Mucosa of stomach (tissue), 1 donor: ENCODE measurements around the gene NAPSA.
"Not testable (repeated sequence)": the region's sequence is repeated elsewhere in the genome, so short reads cannot be mapped to it uniquely, and the experiment has no call there.

Experiments used
- H3K27me3 ChIP-seq: one replicate; pipeline ENCODE4 v1.7.0; 2013; ENCODE audit warnings: mild to moderate bottlenecking, low read length; ENCODE audit not compliant: control insufficient read depth, insufficient read depth
- H3K36me3 ChIP-seq: one replicate; pipeline ENCODE4 v1.7.0; 2013; ENCODE audit warnings: low read length; ENCODE audit not compliant: control insufficient read depth, insufficient read depth
- H3K4me1 ChIP-seq: one replicate; pipeline ENCODE4 v1.7.0; 2013; ENCODE audit warnings: mild to moderate bottlenecking, low read length; ENCODE audit not compliant: control insufficient read depth, insufficient read depth
- H3K4me3 ChIP-seq: one replicate; pipeline ENCODE4 v1.7.0; 2013; ENCODE audit warnings: low read length
- H3K9ac ChIP-seq: one replicate; pipeline ENCODE4 v1.7.0; 2013; ENCODE audit warnings: mild to moderate bottlenecking, low read length, moderate library complexity
- H3K9me3 ChIP-seq: one replicate; pipeline ENCODE4 v1.7.0; 2013; ENCODE audit warnings: mild to moderate bottlenecking, low read length, moderate library complexity; ENCODE audit not compliant: control insufficient read depth
- donor health status: Pancreatic carcinoma.

The NAPSA gene

GRCh38 chr19:50347089-50347581 lies 18.3 kb downstream of the NAPSA start:
- H3K4me3 ChIP-seq, H3K9me3 ChIP-seq, H3K9ac ChIP-seq, H3K36me3 ChIP-seq, H3K27me3 ChIP-seq, H3K4me1 ChIP-seq: not testable (repeated sequence)

GRCh38 chr19:50344661-50345318 lies 20.6 kb downstream of the NAPSA start:
- Histone ChIP-seq H3K36me3 (no peaks in the 10 kb centered on the region), H3K27me3 (no peaks in the 10 kb centered on the region), H3K4me1 (no peaks in the 10 kb centered on the region), H3K9ac (no peak overlapping the region), H3K9me3 (no peaks in the 10 kb centered on the region), H3K4me3 (no peak overlapping the region)

DNA sequence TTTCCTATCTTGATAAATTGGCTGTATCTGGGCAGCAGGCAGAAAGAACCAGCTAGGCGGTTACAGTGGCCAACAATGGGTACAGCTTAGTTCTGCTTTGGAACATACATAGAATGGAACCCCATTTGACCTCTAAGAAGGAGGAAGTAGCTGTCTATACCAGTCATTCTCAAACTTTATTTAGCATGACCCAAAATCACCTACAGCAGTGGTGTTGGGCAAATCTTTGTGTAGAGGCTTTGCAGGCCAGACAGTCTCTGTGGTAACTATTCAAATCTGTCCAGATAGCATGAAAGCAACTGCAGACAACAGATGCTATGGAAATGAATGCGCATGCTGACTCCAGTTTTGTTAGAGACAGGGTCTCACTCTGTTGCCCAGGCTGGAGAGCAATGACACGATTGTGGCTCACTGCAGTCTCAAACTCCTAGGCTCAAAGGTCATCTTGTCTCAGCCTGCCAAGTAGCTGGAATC lies 24.3 kb downstream of the NAPSA start:
- Histone ChIP-seq H3K27me3 (no peaks in the 10 kb centered on the region), H3K9ac (no peak overlapping the region), H3K9me3 (no peaks in the 10 kb centered on the region), H3K4me3 (no peak overlapping the region), H3K4me1 (no peaks in the 10 kb centered on the region), H3K36me3 (no peaks in the 10 kb centered on the region)

DNA sequence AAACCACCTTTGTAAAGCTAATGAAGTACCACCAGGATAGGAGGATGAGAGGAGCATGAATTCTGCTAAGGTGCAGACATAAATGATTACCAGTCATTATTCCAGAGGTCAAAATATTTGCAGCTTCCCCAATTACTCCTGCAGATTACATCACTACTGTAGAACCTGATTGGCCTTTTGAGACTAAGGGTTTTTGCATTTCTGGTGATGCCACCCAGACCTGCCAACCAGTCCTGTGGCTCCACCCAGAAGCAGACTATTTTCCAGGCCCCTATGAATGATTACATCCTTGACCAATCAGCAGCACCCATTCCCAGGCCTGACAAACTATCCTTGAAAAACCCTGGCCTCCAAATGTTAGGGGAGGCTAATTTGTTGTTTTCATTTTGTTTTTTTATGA lies 25.1 kb downstream of the NAPSA start:
- no peaks in the 10 kb centered on the region for H3K9me3 ChIP-seq
- no peak overlapping the region for H3K4me3 ChIP-seq
- no peaks in the 10 kb centered on the region for H3K27me3 ChIP-seq
- no peak overlapping the region for H3K9ac ChIP-seq
- H3K4me1 ChIP-seq = no peaks in the 10 kb centered on the region
- no peaks in the 10 kb centered on the region for H3K36me3 ChIP-seq

GRCh38 chr19:50337031-50337430 lies 28.4 kb downstream of the NAPSA start:
- H3K9ac ChIP-seq, H3K9me3 ChIP-seq, H3K4me3 ChIP-seq, H3K36me3 ChIP-seq: not testable (repeated sequence)
- Histone ChIP-seq H3K27me3 (peaks cover 22% of the 10 kb centered on the region), H3K4me1 (peaks cover 13% of the 10 kb centered on the region)

DNA sequence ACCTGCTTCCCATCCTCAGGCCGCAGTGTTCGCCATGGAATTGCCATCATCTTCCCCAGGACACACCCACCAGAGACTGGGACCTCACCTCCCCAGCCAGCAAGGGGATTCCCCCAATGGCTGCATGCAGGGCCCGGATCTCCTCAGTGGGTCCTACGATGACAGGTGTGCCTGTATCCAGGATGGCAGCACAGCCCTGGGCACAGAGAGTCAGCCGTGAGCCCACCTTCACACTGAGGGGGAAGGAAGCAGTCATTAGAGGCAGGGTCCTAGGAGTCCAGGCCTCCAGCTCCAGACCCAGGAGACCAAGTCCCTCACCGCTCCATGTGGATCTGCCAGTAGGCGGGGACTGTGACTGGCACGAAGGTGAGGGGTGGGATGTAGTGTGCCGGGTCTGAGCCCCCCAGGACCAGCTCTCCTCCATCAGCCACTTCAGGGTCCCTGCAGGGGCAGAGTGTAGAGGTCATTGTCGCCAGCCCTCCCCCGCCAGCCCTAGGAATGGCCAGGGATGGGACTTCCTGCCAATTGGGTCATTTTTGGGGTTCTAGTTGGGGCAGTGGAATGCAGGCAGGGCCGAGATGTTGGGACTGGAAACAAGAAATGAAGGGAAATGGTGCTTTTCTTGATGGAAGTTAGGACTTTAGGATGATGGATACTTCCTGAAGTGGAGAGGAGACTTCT lies 30.6 kb downstream of the NAPSA start:
- Histone ChIP-seq H3K9ac (no peak overlapping the region), H3K4me3 (no peak overlapping the region), H3K9me3 (no peaks in the 10 kb centered on the region), H3K4me1 (peaks cover 18% of the 10 kb centered on the region), H3K36me3 (no peaks in the 10 kb centered on the region), H3K27me3 (peaks cover 43% of the 10 kb centered on the region)

DNA sequence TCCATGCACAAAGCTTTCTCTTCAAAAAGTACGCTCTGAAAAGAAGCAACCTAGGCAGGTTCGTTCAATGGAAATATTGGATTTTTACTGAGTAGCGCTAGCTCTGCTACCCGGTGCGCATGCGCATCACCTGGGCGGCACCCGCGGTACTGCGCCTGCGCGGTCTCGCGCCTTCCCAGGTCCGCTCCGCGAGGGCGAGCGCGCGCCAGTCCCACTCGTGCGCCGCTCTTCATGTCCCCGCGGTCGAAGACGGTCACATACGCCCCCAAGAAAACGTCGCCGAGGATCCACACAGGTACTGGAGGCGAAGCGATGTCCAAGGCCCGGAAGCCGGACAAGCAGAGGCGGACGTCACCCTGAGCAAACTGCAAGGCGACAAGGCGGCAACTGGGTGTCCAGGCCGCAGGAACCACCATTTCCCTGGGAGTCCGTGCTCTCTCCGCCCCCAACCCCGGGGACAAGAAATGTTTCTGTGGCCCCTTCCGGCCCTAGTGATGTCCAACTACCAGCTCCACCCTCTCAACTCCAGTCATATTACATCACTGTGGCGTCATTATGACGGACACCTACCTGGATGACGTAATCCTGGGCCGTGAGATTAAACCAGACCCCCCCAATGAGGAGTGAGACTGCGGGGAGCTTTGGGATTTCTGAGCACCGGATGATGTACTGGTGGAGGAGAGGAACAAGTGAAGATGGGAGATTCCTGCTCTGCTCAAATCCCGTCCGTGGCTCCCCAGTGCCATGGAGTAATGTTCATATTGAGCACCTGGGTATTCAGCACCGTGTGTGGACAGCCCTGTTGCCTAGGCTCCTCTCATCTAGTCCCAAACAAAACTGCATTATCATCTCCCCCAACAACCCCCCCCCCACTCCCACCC lies 31.5 kb downstream of the NAPSA start:
- Histone ChIP-seq H3K9ac (peak overlapping the region; percentile 29), H3K36me3 (no peaks in the 10 kb centered on the region), H3K4me1 (peaks cover 23% of the 10 kb centered on the region), H3K27me3 (peaks cover 51% of the 10 kb centered on the region), H3K4me3 (peak overlapping the region; percentile 61), H3K9me3 (no peaks in the 10 kb centered on the region)

GRCh38 chr19:50333235-50333736 lies 32.2 kb downstream of the NAPSA start:
- Histone ChIP-seq H3K9me3 (no peaks in the 10 kb centered on the region), H3K36me3 (no peaks in the 10 kb centered on the region), H3K27me3 (peaks cover 53% of the 10 kb centered on the region), H3K4me3 (peak overlapping the region; percentile 61), H3K9ac (peak overlapping the region; percentile 29), H3K4me1 (peaks cover 23% of the 10 kb centered on the region)

GRCh38 chr19:50332244-50333038 lies 33.0 kb downstream of the NAPSA start:
- H3K4me1 ChIP-seq = peaks cover 23% of the 10 kb centered on the region
- no peak overlapping the region for H3K9ac ChIP-seq
- no peak overlapping the region for H3K4me3 ChIP-seq
- H3K9me3 ChIP-seq = no peaks in the 10 kb centered on the region
- peaks cover 60% of the 10 kb centered on the region for H3K27me3 ChIP-seq
- H3K36me3 ChIP-seq = no peaks in the 10 kb centered on the region

GRCh38 chr19:50331994-50332243 lies 33.5 kb downstream of the NAPSA start:
- Histone ChIP-seq H3K9me3 (no peaks in the 10 kb centered on the region), H3K9ac (no peak overlapping the region), H3K36me3 (no peaks in the 10 kb centered on the region), H3K4me3 (no peak overlapping the region), H3K4me1 (peaks cover 23% of the 10 kb centered on the region), H3K27me3 (peaks cover 65% of the 10 kb centered on the region)

- Histone ChIP-seq H3K4me1 (peaks cover 23% of the 10 kb centered on the region), H3K9ac (no peak overlapping the region), H3K4me3 (no peak overlapping the region), H3K9me3 (no peaks in the 10 kb centered on the region), H3K36me3 (no peaks in the 10 kb centered on the region), H3K27me3 (peaks cover 71% of the 10 kb centered on the region)
Observed at GRCh38 chr19:50331221-50331993, 34.0 kb downstream of the NAPSA start.
